Gastroesophageal sphincter (tissue), 4 donors: ENCODE data around the gene FURIN. TPM values are rescaled to one million over a fixed set of nuclear protein-coding genes. Genes with fewer than 3 reads are reported as not detected.

Experiments
- ATAC-seq: fragments of 150-250 bp; one replicate; pipeline ENCODE4 v1.9.1; 2016; ENCODE audit warnings: mild to moderate bottlenecking, moderate library complexity
- H3K27ac ChIP-seq, 4 donors: fragments of 200-600 bp; sonication (generic) in 3 of 4; 1 replicate in 3 of 4; 2 replicates in 1 of 4; pipeline ENCODE4 v1.5.1; 2016 to 2019
- H3K27me3 ChIP-seq: fragments of 200-600 bp; sonication (generic); one replicate; pipeline ENCODE4 v1.5.1; 2019
- H3K36me3 ChIP-seq, 2 donors: fragments of 200-600 bp; sonication (generic); one replicate each; pipeline ENCODE4 v1.5.1; 2019; ENCODE audit warnings: control low read depth in 1 of 2
- H3K4me1 ChIP-seq, 3 donors: fragments of 200-600 bp; sonication (generic); 1 replicate in 2 of 3; 2 replicates in 1 of 3; pipeline ENCODE4 v1.5.1; 2016 to 2019; ENCODE audit warnings: control low read depth in 2 of 3
- H3K4me3 ChIP-seq, 2 donors: fragments of 200-600 bp; sonication (generic); one replicate each; pipeline ENCODE4 v1.5.1; 2019; ENCODE audit warnings: mild to moderate bottlenecking in 1 of 2, moderate library complexity in 1 of 2
- H3K9me3 ChIP-seq, 3 donors: fragments of 200-600 bp; sonication (generic); one replicate each; pipeline ENCODE4 v1.5.1; 2017 to 2019; ENCODE audit warnings: control low read depth in 2 of 3
- EP300 ChIP-seq: sonication (generic); formaldehyde crosslinking; IDR thresholded peaks from one replicate; pipeline ENCODE4 v1.6.1; 2017; ENCODE audit warnings: antibody characterized with exemption, mild to moderate bottlenecking
- POLR2A ChIP-seq, 2 donors: fragments of 450-650 bp; IDR thresholded peaks; one replicate each; pipeline ENCODE4 v1.6.1; 2017; ENCODE audit warnings: antibody characterized with exemption in 2 of 2, mild to moderate bottlenecking in 2 of 2, moderate library complexity in 1 of 2
- POLR2AphosphoS5 ChIP-seq: sonication (generic); formaldehyde crosslinking; IDR thresholded peaks from one replicate; pipeline ENCODE4 v1.6.1; 2017; ENCODE audit warnings: antibody characterized with exemption
- WGBS, 2 donors: methylation state at CpG; one replicate each; pipeline ENCODE4 v1.1.5; 2018; ENCODE audit warnings: low coverage in 1 of 2; 5-methylcytosine and 5-hydroxymethylcytosine counted together
- total RNA-seq, 4 donors: library from RNA; depleted of rRNA; stranded (reverse); fragments of >200 nt; gene quantifications; one replicate each; pipeline ENCODE4 v1.1.0, GENCODE V29; 2016
- TF ChIP-seq, protein P1 (sequence below), 4 experiments: fragments of 200-600 bp in 2 of 4; fragments of 450-650 bp in 2 of 4; sonication (generic) in 1 of 4; IDR thresholded peaks; one replicate each; pipeline ENCODE4 v1.5.1; 2017 to 2019; ENCODE audit warnings: antibody characterized with exemption in 4 of 4, mild to moderate bottlenecking in 2 of 4, moderate library complexity in 2 of 4

Gene FURIN
- total RNA-seq, 4 donors from 2014 or later: 34.1 to 75.4 (median 59.8) TPM

DNA sequence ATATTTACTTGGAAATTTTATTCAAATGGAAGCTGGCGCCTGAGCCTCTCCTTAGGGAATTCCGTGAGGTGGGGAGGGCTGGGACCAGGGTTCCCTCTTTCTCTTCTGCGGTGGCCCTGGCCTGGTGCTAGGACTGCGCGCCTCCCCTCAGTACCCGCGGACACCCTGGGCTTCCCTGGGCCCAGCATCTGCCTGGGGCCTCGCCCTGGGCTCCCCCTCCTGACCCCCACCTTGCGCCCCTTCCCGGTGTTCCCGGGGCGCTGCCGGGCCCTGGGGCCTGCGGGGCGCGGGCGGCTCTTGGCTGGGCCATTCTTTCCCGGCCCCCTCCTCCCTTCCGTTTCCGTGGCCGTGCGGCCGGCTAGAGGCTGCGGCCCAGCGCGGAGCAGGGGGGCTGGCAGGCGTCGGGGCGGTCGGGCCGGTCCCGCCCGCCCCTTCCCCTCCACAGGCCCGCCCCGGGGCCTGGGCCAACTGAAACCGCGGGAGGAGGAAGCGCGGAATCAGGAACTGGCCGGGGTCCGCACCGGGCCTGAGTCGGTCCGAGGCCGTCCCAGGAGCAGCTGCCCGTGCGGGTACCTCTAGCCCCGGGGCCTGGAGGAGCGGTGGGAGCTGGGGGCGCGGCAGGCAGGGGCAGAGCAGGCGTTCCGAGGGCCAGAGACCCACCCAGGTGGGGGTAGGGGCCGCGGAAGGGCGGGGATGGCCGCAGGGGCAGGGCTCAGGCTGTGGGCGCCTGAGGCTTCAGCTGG lies 15.8 kb downstream of the FURIN start, which contains the start of gene FES:
FES (plus strand) TSS at position 529 of the 743 bp plus-strand sequence. CDS start 542 bp downstream, outside the sequence.
- H3K9me3 ChIP-seq: no peaks in the 10 kb centered on the region
- H3K4me3 ChIP-seq: peak within 1 kb of the TSS; percentile 32 to 53
- H3K4me1 ChIP-seq: peaks cover 0 to 50% (median 26%) of the 10 kb centered on the region in 3 donors
- no peaks in the 10 kb centered on the region for H3K27me3 ChIP-seq
- peak within 1 kb of the TSS; percentile 81 to 94 (median 88) for H3K27ac ChIP-seq
- TF ChIP-seq POLR2AphosphoS5 (peak; percentile 10), EP300 (no peak), POLR2A (IDR thresholded peaks at IDR 0.05) (peak; percentile 58 to 83)
- WGBS, 2 donors: no CpG with 5 or more reads among the region's 58 CpGs
- peak; percentile 80 for ATAC-seq
- peaks cover 0 to 57% of the 10 kb centered on the region in 2 donors for H3K36me3 ChIP-seq

DNA sequence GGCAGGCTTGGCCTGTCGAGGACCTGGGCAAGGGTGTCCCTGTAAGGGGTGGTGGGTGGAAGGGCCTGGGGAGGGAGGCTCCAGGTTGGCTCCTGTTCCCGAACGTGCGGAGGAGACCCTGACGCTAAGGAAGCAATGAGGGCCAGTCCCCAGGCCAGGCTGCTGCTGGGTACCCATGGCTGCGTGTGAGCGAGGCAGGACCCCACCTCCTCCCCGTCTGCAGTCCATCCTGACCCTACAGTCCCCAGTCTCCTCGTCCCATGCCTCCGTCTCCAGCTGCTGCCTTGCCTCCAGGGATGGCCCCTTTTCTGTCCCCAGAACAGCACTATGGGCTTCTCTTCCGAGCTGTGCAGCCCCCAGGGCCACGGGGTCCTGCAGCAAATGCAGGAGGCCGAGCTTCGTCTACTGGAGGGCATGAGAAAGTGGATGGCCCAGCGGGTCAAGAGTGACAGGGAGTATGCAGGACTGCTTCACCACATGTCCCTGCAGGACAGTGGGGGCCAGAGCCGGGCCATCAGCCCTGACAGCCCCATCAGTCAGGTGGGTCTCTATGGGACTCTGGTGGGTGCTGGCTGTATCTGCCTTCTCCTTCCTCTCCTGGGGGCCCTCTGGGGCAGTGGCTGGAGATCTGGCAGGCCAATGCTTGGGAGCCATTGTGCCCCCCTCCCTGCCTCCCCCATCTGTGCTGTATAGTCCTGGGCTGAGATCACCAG lies 16.5 kb downstream of the FURIN start:
- peaks cover 0 to 50% (median 26%) of the 10 kb centered on the region in 3 donors for H3K4me1 ChIP-seq
- H3K36me3 ChIP-seq: peaks cover 0 to 57% of the 10 kb centered on the region in 2 donors
- peak overlapping the region; percentile 81 to 94 (median 88) for H3K27ac ChIP-seq
- TF ChIP-seq POLR2AphosphoS5 (no peak), POLR2A (IDR thresholded peaks at IDR 0.05) (no peak), EP300 (no peak)
- TF ChIP-seq, protein P1, sequence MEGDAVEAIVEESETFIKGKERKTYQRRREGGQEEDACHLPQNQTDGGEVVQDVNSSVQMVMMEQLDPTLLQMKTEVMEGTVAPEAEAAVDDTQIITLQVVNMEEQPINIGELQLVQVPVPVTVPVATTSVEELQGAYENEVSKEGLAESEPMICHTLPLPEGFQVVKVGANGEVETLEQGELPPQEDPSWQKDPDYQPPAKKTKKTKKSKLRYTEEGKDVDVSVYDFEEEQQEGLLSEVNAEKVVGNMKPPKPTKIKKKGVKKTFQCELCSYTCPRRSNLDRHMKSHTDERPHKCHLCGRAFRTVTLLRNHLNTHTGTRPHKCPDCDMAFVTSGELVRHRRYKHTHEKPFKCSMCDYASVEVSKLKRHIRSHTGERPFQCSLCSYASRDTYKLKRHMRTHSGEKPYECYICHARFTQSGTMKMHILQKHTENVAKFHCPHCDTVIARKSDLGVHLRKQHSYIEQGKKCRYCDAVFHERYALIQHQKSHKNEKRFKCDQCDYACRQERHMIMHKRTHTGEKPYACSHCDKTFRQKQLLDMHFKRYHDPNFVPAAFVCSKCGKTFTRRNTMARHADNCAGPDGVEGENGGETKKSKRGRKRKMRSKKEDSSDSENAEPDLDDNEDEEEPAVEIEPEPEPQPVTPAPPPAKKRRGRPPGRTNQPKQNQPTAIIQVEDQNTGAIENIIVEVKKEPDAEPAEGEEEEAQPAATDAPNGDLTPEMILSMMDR (IDR thresholded peaks at IDR 0.05): no peak
- no peaks in the 10 kb centered on the region for H3K27me3 ChIP-seq
- no peak for ATAC-seq
- WGBS, 2 donors: no CpG with 5 or more reads among the region's 16 CpGs
- H3K9me3 ChIP-seq: no peaks in the 10 kb centered on the region
- peak overlapping the region; percentile 32 to 53 for H3K4me3 ChIP-seq

DNA sequence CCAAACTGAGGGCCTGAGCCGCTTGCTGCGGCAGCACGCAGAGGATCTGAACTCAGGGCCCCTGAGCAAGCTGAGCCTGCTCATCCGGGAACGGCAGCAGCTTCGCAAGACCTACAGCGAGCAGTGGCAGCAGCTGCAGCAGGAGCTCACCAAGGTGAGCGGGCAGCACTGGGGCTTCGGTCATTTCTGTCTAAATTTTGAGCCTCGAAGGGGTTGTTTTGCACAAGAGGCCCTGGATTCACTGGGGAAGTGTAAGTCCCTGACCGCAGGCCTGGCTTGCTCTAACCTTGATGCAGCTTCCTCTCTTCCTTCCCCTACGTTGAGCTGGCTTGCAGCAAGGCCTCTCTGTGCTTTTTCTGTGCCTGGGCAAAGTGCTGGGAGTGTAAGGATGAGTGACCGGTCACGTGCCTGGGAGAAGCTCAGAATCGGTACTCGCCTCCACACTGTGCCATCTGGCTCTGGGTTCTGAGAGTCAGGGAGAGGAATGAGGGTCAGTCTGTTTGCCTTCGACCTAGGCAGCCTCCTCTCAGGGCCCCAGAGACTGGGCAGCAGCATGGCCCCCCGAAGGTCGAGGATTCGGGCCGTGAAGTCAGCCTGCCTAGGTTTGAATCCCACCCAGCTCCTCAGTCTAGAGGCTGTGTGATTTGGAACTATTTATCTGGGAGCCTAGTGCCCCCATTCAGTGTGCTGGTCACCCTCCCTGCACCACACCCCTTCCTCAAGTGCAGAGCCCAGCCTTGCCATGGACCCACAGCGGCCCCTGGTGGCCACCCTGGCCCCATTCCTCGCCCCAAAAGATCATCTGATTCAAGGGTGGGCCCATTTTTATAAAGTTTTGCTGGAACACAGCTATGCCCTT lies 17.3 kb downstream of the FURIN start:
- TF ChIP-seq POLR2AphosphoS5: no peak
- TF ChIP-seq, protein P1 (IDR thresholded peaks at IDR 0.05): peak in 3 of 4 experiments; percentile 92 to 95 (median 95)
- peak; percentile 61 for ATAC-seq
- Histone ChIP-seq H3K27ac (peak overlapping the region in 3 of 4 donors; percentile 88 to 94 (median 89)), H3K27me3 (no peaks in the 10 kb centered on the region), H3K9me3 (no peaks in the 10 kb centered on the region), H3K4me3 (peak overlapping the region in 1 of 2 donors; percentile 53), H3K36me3 (peaks cover 0 to 57% of the 10 kb centered on the region in 2 donors), H3K4me1 (peaks cover 0 to 50% (median 26%) of the 10 kb centered on the region in 3 donors)
- WGBS, 2 donors: 24 to 90% methylated on average over 2 to 5 of the region's 23 CpGs

DNA sequence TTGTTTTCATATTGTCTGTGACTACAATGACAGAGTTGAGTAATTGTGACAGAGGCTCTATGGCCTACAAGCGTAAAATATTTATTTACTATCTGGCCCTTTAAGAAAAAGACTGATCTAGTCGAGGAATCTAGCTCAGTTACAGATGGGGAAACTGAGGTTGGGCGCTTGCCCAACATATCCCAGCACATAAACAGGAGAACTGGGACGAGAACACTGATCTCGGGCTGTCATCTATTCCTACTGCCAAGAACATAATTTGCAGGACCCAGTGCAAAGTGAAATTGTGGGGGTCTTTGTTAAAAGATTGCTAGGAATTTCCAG lies 17.9 kb downstream of the FURIN start:
- Histone ChIP-seq H3K27me3 (no peaks in the 10 kb centered on the region), H3K36me3 (peaks cover 0 to 57% of the 10 kb centered on the region in 2 donors), H3K27ac (peak overlapping the region in 3 of 4 donors; percentile 14 to 94 (median 89)), H3K4me3 (no peak overlapping the region), H3K4me1 (peaks cover 0 to 50% (median 26%) of the 10 kb centered on the region in 3 donors), H3K9me3 (no peaks in the 10 kb centered on the region)
- 6 to 32% methylated on average over 3 to 5 of the region's 5 CpGs for WGBS, 2 donors
- TF ChIP-seq EP300: no peak
- no peak for ATAC-seq

DNA sequence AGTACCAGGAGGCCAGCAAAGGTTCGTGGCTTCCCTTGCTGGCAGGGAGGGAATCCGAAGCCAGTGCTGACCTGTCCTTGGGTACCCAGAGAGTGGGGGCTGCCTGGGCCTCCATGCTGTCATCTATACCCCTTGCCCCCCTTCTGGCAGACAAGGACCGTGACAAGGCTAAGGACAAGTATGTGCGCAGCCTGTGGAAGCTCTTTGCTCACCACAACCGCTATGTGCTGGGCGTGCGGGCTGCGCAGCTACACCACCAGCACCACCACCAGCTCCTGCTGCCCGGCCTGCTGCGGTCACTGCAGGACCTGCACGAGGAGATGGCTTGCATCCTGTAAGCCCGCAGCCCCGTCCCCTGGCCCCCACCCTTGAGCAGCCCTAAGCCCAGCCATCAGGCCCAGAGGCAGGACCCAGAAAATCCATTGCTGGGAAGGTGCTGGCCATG lies 18.7 kb downstream of the FURIN start:
- no peak for ATAC-seq
- WGBS, 2 donors: no CpG with 5 or more reads among the region's 13 CpGs
- Histone ChIP-seq H3K4me3 (no peak overlapping the region), H3K27me3 (no peaks in the 10 kb centered on the region), H3K4me1 (peaks cover 0 to 50% (median 26%) of the 10 kb centered on the region in 3 donors), H3K9me3 (no peaks in the 10 kb centered on the region), H3K36me3 (peaks cover 0 to 57% of the 10 kb centered on the region in 2 donors), H3K27ac (peak overlapping the region in 1 of 4 donors; percentile 94)
- TF ChIP-seq POLR2AphosphoS5 (no peak), POLR2A (IDR thresholded peaks at IDR 0.05) (no peak), EP300 (no peak)
- TF ChIP-seq, protein P1 (IDR thresholded peaks at IDR 0.05): no peak
